Smooth muscle cell (in vitro differentiated cells): ENCODE results near the gene EPHB1. TPM values are rescaled to one million over a fixed set of nuclear protein-coding genes. Genes with fewer than 3 reads are reported as not detected.

ENCODE experiments used
- DNase-seq: peaks from one replicate; lab custom pipeline; 2025; ENCODE audit not compliant: unreplicated experiment; lab: John Stamatoyannopoulos, UW
- H2AFZ ChIP-seq: fragments of 200-600 bp; sonication (generic); 2 replicates; pipeline ENCODE4 v1.6.0; 2016; ENCODE audit warnings: antibody characterized with exemption, low read depth, mild to moderate bottlenecking
- H3F3A ChIP-seq: fragments of 200-600 bp; sonication (generic); 2 replicates; pipeline ENCODE4 v1.6.0; 2017; ENCODE audit warnings: antibody characterized with exemption, low read depth
- H3K27ac ChIP-seq: fragments of 200-600 bp; sonication (generic); 2 replicates; pipeline ENCODE4 v1.5.1; 2016; ENCODE audit warnings: low read depth, mild to moderate bottlenecking
- H3K27me3 ChIP-seq: fragments of 200-600 bp; sonication (generic); 2 replicates; pipeline ENCODE4 v1.6.1; 2016; ENCODE audit warnings: low read depth, mild to moderate bottlenecking
- H3K36me3 ChIP-seq: fragments of 200-600 bp; sonication (generic); 2 replicates; pipeline ENCODE4 v1.5.1; 2016; ENCODE audit warnings: low read depth
- H3K4me1 ChIP-seq: fragments of 200-600 bp; sonication (generic); 2 replicates; pipeline ENCODE4 v1.5.1; 2016; ENCODE audit warnings: low read depth
- H3K4me2 ChIP-seq: fragments of 200-600 bp; sonication (generic); 2 replicates; pipeline ENCODE4 v1.6.0; 2016; ENCODE audit warnings: mild to moderate bottlenecking
- H3K4me3 ChIP-seq: fragments of 200-600 bp; sonication (generic); 2 replicates; pipeline ENCODE4 v1.5.1; 2016; ENCODE audit warnings: mild to moderate bottlenecking
- H3K79me2 ChIP-seq: fragments of 200-600 bp; sonication (generic); 2 replicates; pipeline ENCODE4 v1.6.0; 2016; ENCODE audit warnings: low read depth, mild to moderate bottlenecking
- H3K9ac ChIP-seq: fragments of 200-600 bp; sonication (generic); 2 replicates; pipeline ENCODE4 v1.6.0; 2016; ENCODE audit warnings: low read depth
- H3K9me3 ChIP-seq: fragments of 200-600 bp; sonication (generic); replicated peaks from 2 replicates; pipeline ENCODE4 v1.5.1; 2016; ENCODE audit warnings: low read depth
- H4K20me1 ChIP-seq: fragments of 200-600 bp; sonication (generic); 2 replicates; pipeline ENCODE4 v1.6.0; 2016; ENCODE audit warnings: low read depth
- CTCF ChIP-seq: fragments of 200-600 bp; sonication (generic); IDR thresholded peaks from 2 replicates; pipeline ENCODE4 v1.5.1; 2017; ENCODE audit warnings: borderline replicate concordance, mild to moderate bottlenecking, antibody characterized with exemption; ENCODE audit not compliant: insufficient read depth, poor library complexity, severe bottlenecking
- WGBS: methylation state at CpG from one replicate; pipeline ENCODE4 v1.1.7; 2016; ENCODE audit warnings: low lambda C conversion rate; 5-methylcytosine and 5-hydroxymethylcytosine counted together
- polyA plus RNA-seq: library from polyadenylated mRNA; unstranded; fragments of >200 nt; fragmentation: Nextera tagmentation; extraction: Ambion mirVana; gene quantifications from 2 replicates; pipeline ENCODE4 v1.2.1, GENCODE V29; 2016
- total RNA-seq: library from RNA; depleted of rRNA; stranded (reverse); fragments of >200 nt; gene quantifications from 2 replicates; pipeline ENCODE4 v1.2.3, GENCODE V29; 2014

The EPHB1 gene
- total and polyA plus RNA-seq, 2 experiments from 2014 or later: 2.5 to 2.6 TPM

- H4K20me1 ChIP-seq: no peaks in the 10 kb centered on the region
- H3K9ac ChIP-seq: no peak overlapping the region
- H3K4me2 ChIP-seq: no peak overlapping the region
- H2AFZ ChIP-seq: no peak overlapping the region
- H3K4me3 ChIP-seq: no peak overlapping the region
- H3K79me2 ChIP-seq: no peaks in the 10 kb centered on the region
- H3K9me3 ChIP-seq: no peaks in the 10 kb centered on the region
- H3K27ac ChIP-seq: no peak overlapping the region
- H3K36me3 ChIP-seq: no peaks in the 10 kb centered on the region
- no peaks in the 10 kb centered on the region for H3K4me1 ChIP-seq
- WGBS: 95% methylated on average over 1 of the region's 1 CpG
- DNase-seq: no peak
- no peaks in the 10 kb centered on the region for H3K27me3 ChIP-seq
- no peak for TF ChIP-seq CTCF
- no peaks in the 10 kb centered on the region for H3F3A ChIP-seq
Measured at GRCh38 chr3:134815519-134815918, 20.5 kb downstream of the EPHB1 start.

GRCh38 chr3:134816623-134817022 is 21.6 kb downstream of the EPHB1 start:
- no peak overlapping the region for H3K27ac ChIP-seq
- DNase-seq: no peak
- no peaks in the 10 kb centered on the region for H3F3A ChIP-seq
- H3K9me3 ChIP-seq: no peaks in the 10 kb centered on the region
- no peaks in the 10 kb centered on the region for H3K27me3 ChIP-seq
- no peak overlapping the region for H3K9ac ChIP-seq
- WGBS: 88% methylated on average over 7 of the region's 7 CpGs
- H3K36me3 ChIP-seq: no peaks in the 10 kb centered on the region
- H3K4me3 ChIP-seq: no peak overlapping the region
- no peaks in the 10 kb centered on the region for H3K4me1 ChIP-seq
- TF ChIP-seq CTCF: no peak
- no peak overlapping the region for H3K4me2 ChIP-seq
- H2AFZ ChIP-seq: no peak overlapping the region
- no peaks in the 10 kb centered on the region for H3K79me2 ChIP-seq
- H4K20me1 ChIP-seq: no peaks in the 10 kb centered on the region

- DNase-seq: no peak
- H3K4me1 ChIP-seq: no peaks in the 10 kb centered on the region
- H3K79me2 ChIP-seq: no peaks in the 10 kb centered on the region
- H3K9me3 ChIP-seq: no peaks in the 10 kb centered on the region
- no peak overlapping the region for H3K4me2 ChIP-seq
- no peaks in the 10 kb centered on the region for H3K36me3 ChIP-seq
- no peak overlapping the region for H3K9ac ChIP-seq
- no peaks in the 10 kb centered on the region for H4K20me1 ChIP-seq
- 97% methylated on average over 6 of the region's 6 CpGs for WGBS
- H3K27me3 ChIP-seq: no peaks in the 10 kb centered on the region
- no peaks in the 10 kb centered on the region for H3F3A ChIP-seq
- no peak overlapping the region for H3K27ac ChIP-seq
- H2AFZ ChIP-seq: no peak overlapping the region
- H3K4me3 ChIP-seq: no peak overlapping the region
- no peak for TF ChIP-seq CTCF
Measured at GRCh38 chr3:134817297-134817696, 22.2 kb downstream of the EPHB1 start.

GRCh38 chr3:134820994-134821393 is 25.9 kb downstream of the EPHB1 start:
- H3K27me3 ChIP-seq: no peaks in the 10 kb centered on the region
- H3K79me2 ChIP-seq: no peaks in the 10 kb centered on the region
- H3F3A ChIP-seq: no peaks in the 10 kb centered on the region
- no peak for TF ChIP-seq CTCF
- no peak for DNase-seq
- H3K4me1 ChIP-seq: no peaks in the 10 kb centered on the region
- no peaks in the 10 kb centered on the region for H3K9me3 ChIP-seq
- no peaks in the 10 kb centered on the region for H4K20me1 ChIP-seq
- H3K4me3 ChIP-seq: no peak overlapping the region
- H3K4me2 ChIP-seq: no peak overlapping the region
- no peak overlapping the region for H3K27ac ChIP-seq
- no peaks in the 10 kb centered on the region for H3K36me3 ChIP-seq
- H3K9ac ChIP-seq: no peak overlapping the region
- WGBS: 92% methylated on average over 1 of the region's 1 CpG
- no peak overlapping the region for H2AFZ ChIP-seq
